GM20000 (cell line): ENCODE measurements around the gene LARP1B.

Experiments used
- DNase-seq: peaks from one replicate; pipeline ENCODE4 v3.0.0; 2012; ENCODE audit warnings: low spot score
- TF ChIP-seq, protein P1 (sequence below): IDR thresholded peaks from 2 replicates; pipeline ENCODE4 v1.5.1; 2012; ENCODE audit warnings: mild to moderate bottlenecking, control low read depth; ENCODE audit errors: extremely low read depth, missing control alignments

LARP1B gene

DNA sequence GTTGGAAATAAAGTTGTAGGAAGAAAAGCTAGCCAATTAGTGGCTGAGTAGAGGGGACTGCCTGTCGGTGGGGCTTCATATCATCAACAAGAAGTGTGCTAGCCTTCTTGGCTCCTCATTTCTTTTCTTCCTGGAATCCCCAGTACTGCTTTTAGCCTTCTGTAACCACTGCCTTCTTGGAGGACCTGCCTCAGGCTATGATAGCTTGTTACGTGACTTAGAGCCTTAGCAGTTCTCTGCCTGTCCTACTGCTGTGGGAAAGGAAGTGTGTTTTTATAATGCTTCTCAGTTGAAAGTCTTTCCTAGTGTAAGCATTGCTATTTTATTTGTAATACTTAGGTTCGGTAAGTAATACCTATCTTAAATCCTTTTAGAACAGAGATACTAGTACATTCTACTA is 61.9 kb downstream of the LARP1B start:
- TF ChIP-seq, protein P1, sequence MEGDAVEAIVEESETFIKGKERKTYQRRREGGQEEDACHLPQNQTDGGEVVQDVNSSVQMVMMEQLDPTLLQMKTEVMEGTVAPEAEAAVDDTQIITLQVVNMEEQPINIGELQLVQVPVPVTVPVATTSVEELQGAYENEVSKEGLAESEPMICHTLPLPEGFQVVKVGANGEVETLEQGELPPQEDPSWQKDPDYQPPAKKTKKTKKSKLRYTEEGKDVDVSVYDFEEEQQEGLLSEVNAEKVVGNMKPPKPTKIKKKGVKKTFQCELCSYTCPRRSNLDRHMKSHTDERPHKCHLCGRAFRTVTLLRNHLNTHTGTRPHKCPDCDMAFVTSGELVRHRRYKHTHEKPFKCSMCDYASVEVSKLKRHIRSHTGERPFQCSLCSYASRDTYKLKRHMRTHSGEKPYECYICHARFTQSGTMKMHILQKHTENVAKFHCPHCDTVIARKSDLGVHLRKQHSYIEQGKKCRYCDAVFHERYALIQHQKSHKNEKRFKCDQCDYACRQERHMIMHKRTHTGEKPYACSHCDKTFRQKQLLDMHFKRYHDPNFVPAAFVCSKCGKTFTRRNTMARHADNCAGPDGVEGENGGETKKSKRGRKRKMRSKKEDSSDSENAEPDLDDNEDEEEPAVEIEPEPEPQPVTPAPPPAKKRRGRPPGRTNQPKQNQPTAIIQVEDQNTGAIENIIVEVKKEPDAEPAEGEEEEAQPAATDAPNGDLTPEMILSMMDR, result no peak
- DNase-seq, result no peak

DNA sequence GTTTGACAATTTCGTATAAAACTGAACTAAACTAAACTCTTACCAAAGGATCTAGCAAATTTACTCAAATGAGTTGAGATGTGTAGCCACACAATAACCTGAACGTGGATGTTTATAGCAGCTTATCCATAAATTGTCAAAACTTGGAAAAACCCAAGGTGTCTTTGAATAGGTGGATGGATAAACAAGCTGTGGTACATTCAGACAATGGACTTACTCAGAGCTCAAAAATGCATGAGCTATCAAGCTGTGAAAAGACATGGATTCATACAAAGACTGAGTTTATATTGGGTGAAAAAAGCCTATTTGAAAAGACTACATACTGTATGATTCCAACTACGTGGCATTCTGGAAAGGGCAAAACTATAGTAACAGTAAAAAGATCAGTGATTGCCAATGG is 69.5 kb downstream of the LARP1B start:
- DNase-seq, result no peak
- TF ChIP-seq, protein P1, result no peak

DNA sequence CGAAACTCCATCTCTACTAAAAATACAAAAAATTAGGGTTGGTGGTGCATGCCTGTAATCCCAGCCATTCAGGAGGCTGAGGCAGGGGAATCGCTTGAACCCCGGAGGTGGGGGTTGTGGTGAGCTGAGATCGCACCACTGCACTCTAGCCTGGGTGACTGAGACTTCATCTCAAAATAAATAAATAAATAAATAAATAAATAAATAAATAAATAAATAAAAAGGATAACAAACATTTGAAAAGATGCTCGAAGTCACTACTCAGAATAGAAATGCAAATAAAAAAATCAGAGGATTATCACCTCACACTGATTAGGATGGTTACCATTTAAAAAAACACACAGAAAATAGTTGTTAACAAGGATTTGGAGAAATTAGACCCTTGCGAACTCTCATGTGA is 73.8 kb downstream of the LARP1B start:
- TF ChIP-seq, protein P1, result no peak

DNA sequence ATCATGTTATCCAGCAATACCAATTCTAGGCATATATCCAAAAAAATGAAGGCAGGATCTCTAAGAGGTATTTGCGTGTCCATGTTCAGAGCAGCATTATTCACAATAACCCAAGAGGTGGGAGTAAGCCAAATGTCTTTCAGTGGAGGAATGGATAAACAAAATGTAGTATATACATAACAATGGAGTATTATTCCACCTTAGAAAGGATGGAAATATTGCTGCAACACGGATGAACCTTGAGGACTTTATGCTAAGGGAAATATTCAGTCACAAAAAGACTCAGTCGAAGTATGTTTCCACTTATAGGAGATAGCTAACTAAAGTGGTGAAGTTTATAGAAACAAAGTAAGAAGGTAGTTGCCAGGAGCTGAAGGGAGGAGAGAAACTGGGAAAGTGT is 74.3 kb downstream of the LARP1B start:
- no peak for DNase-seq
- TF ChIP-seq, protein P1, result no peak

More for the DNA sequence above, 73.8 kb downstream of the LARP1B start:
- no peak for DNase-seq

DNA sequence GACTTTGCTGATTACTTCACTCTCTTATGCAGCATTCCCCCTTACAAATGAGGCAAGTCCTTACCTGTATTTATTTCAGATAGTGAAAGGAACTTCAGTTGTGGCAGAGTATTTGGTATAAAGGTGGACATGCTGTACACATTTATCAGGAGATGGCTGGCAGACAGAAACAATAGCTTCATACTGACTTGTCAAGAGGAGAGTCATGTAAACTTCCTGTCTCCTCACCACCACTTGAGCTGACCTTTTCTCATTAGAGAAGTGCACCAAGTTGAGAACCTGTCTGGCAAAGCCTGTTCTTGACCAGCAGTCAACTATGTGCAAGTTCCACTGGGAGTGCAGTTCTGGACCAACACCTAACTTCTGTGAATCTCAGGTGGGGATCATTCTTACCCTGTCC is 80.8 kb downstream of the LARP1B start:
- no peak for DNase-seq
- TF ChIP-seq, protein P1, result no peak

DNA sequence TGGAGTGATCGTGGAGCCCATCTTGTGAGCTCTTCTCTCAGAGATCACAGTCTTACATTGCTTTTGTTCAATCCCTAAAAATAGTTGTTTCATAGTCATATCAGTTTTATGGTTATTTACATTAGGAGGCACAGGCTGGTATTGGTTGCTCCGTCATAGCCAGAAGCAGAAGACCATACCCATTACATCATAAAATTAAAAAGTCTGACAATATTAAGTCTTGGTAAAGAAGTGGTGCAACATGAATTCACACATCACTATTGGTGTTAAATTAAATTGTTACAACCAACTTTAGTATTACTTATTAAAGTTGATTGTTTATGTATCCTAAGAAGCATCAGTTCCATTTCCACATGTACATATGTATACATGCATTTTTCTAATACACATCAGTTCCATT is 84.6 kb downstream of the LARP1B start:
- DNase-seq, result no peak
- TF ChIP-seq, protein P1, result no peak

DNA sequence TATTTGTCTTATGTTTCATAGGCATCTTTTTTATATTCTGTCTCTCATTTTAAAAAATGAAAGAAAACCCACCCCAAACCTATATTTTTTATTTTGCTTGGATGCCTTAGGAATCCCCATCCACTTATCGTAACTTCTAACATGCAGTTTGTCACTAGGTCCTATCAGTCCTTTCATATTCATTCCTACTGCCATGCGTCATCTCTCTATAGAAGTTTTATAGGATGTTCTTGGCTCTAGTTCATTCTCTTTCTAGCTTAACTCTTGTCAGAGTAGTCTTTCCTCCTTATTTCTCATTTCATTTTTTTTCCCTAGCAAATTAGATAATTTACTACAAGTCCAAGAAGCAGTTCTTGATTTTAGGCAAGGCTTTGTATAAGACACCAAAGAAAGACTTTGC is 92.7 kb downstream of the LARP1B start:
- DNase-seq, result no peak
- TF ChIP-seq, protein P1, result no peak
